Esophagus squamous epithelium (tissue), 5 donors: Measurements from ENCODE around the gene OR2A12. TPM values are rescaled to one million over a fixed set of nuclear protein-coding genes. Genes with fewer than 3 reads are reported as not detected.

Source experiments
- DNase-seq: peaks from one replicate; lab custom pipeline; 2025; lab: John Stamatoyannopoulos, UW
- H3K27ac ChIP-seq, 4 donors: fragments of 200-600 bp; sonication (generic); one replicate each; pipeline ENCODE4 v1.5.1; 2016 to 2019; ENCODE audit warnings: mild to moderate bottlenecking in 1 of 4
- H3K27me3 ChIP-seq, 4 donors: fragments of 200-600 bp; sonication (generic); 1 replicate in 3 of 4; 2 replicates in 1 of 4; pipeline versions ENCODE4 v1.5.1 to v1.6.0; 2017 to 2021; ENCODE audit warnings: antibody characterized with exemption in 1 of 4
- H3K36me3 ChIP-seq, 3 donors: fragments of 200-600 bp; sonication (generic); one replicate each; pipeline ENCODE4 v1.5.1; 2016 to 2019
- H3K4me1 ChIP-seq, 3 donors: fragments of 200-600 bp; sonication (generic); one replicate each; pipeline ENCODE4 v1.5.1; 2017 to 2019
- H3K4me3 ChIP-seq, 4 donors: fragments of 200-600 bp; sonication (generic); 1 replicate in 3 of 4; 2 replicates in 1 of 4; pipeline ENCODE4 v1.5.1; 2016 to 2019; ENCODE audit warnings: mild to moderate bottlenecking in 2 of 4, moderate library complexity in 1 of 4
- H3K9me3 ChIP-seq, 3 donors: fragments of 200-600 bp; sonication (generic); one replicate each; pipeline ENCODE4 v1.5.1; 2016 to 2019
- POLR2A ChIP-seq, 4 donors: fragments of 450-650 bp; IDR thresholded peaks; one replicate each; pipeline ENCODE4 v1.6.1; 2017; ENCODE audit warnings: antibody characterized with exemption in 4 of 4, mild to moderate bottlenecking in 4 of 4, moderate library complexity in 3 of 4
- WGBS, 2 donors: methylation state at CpG; one replicate each; pipeline ENCODE4 v1.1.5; 2018; 5-methylcytosine and 5-hydroxymethylcytosine counted together
- intact Hi-C: fragments of 100-400 bp; cut with DNase I; formaldehyde crosslinking; loops from one replicate; pipeline ENCODE4 v1.15.0; 2022
- total RNA-seq, 4 donors: library from RNA; depleted of rRNA; stranded (reverse); fragments of >200 nt; gene quantifications; one replicate each; pipeline ENCODE4 v1.1.0, GENCODE V29; 2016
- TF ChIP-seq, protein P1 (sequence below), 6 experiments: fragments of 450-650 bp in 4 of 6; fragments of 200-600 bp in 2 of 6; sonication (generic) in 2 of 6; IDR thresholded peaks; one replicate each; pipeline ENCODE4 v1.5.1; 2016 to 2019; ENCODE audit warnings: antibody characterized with exemption in 6 of 6, mild to moderate bottlenecking in 4 of 6, moderate library complexity in 4 of 6
- donor health status: DM: yes; HTN: yes; CAD: no.

Gene OR2A12
- total RNA-seq, 4 donors from 2014 or later, result not detected

GRCh38 chr7:144130730-144131129, 44.7 kb downstream of the OR2A12 start:
- intact Hi-C loops, result no loop called here
- H3K27me3 ChIP-seq, result no peaks in the 10 kb centered on the region
- DNase-seq, result no peak
- no peak for TF ChIP-seq POLR2A (IDR thresholded peaks at IDR 0.05)
- TF ChIP-seq, protein P1, sequence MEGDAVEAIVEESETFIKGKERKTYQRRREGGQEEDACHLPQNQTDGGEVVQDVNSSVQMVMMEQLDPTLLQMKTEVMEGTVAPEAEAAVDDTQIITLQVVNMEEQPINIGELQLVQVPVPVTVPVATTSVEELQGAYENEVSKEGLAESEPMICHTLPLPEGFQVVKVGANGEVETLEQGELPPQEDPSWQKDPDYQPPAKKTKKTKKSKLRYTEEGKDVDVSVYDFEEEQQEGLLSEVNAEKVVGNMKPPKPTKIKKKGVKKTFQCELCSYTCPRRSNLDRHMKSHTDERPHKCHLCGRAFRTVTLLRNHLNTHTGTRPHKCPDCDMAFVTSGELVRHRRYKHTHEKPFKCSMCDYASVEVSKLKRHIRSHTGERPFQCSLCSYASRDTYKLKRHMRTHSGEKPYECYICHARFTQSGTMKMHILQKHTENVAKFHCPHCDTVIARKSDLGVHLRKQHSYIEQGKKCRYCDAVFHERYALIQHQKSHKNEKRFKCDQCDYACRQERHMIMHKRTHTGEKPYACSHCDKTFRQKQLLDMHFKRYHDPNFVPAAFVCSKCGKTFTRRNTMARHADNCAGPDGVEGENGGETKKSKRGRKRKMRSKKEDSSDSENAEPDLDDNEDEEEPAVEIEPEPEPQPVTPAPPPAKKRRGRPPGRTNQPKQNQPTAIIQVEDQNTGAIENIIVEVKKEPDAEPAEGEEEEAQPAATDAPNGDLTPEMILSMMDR (IDR thresholded peaks at IDR 0.05), result no peak
- no peaks in the 10 kb centered on the region for H3K36me3 ChIP-seq
- 64 to 70% methylated on average over 2 of the region's 2 CpGs for whole genome bisulfite sequencing, 2 donors
- no peak overlapping the region for H3K4me3 ChIP-seq
- H3K9me3 ChIP-seq, result no peaks in the 10 kb centered on the region
- H3K4me1 ChIP-seq, result no peaks in the 10 kb centered on the region
- no peak overlapping the region for H3K27ac ChIP-seq

GRCh38 chr7:144132262-144132661, 46.2 kb downstream of the OR2A12 start:
- no peak for TF ChIP-seq POLR2A (IDR thresholded peaks at IDR 0.05)
- TF ChIP-seq, protein P1 (IDR thresholded peaks at IDR 0.05), result no peak
- Histone ChIP-seq H3K36me3 (no peaks in the 10 kb centered on the region), H3K4me3 (no peak overlapping the region), H3K27ac (no peak overlapping the region), H3K9me3 (no peaks in the 10 kb centered on the region), H3K27me3 (no peaks in the 10 kb centered on the region), H3K4me1 (no peaks in the 10 kb centered on the region)
- DNase-seq, result no peak
- 54 to 68% methylated on average over 2 to 3 of the region's 3 CpGs for WGBS, 2 donors
- intact Hi-C loops, result no loop called here

DNA sequence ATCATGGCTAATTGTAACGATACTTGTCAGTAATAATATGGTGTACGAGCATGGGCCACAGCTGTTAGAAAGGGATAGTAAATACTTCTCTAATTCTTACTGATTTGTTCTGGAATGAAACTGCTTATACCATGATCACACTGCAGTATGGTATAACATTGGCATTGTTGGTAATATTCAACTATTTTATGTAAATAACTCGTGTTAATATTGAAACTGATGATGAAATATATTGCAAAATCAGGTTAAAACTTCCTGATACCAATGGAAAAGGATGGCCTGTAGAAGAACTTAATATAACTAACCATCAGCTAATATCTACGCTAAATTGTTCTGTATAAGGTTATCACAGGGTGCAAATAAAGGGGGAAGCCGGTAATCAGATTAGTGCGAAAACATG, 47.2 kb downstream of the OR2A12 start:
- Histone ChIP-seq H3K36me3 (no peaks in the 10 kb centered on the region), H3K4me1 (no peaks in the 10 kb centered on the region), H3K9me3 (no peaks in the 10 kb centered on the region), H3K27ac (no peak overlapping the region), H3K4me3 (no peak overlapping the region), H3K27me3 (no peaks in the 10 kb centered on the region)
- TF ChIP-seq, protein P1 (IDR thresholded peaks at IDR 0.05), result no peak
- TF ChIP-seq POLR2A (IDR thresholded peaks at IDR 0.05), result no peak
- 64 to 77% methylated on average over 6 of the region's 6 CpGs for WGBS, 2 donors
- intact Hi-C loops, result no loop called here
- DNase-seq, result no peak

DNA sequence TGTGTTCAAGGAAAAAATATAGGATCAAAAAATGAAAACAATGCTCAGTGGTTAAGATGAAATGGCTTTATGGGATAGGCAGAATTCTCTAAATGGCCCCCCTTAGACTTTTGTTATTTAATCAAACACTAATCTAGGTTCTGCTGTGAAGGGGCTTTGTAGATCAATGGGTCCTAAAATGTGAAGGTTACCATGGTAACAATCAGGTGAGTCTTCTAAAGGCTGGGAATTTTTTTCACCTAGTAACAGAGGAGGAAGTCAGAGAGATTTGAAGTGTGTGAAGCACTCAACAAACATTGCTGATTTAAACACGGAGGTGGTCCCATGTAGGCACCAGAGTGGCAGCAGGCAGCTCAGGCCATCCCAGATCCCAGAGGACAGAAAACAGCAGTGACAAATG, 48.0 kb downstream of the OR2A12 start:
- intact Hi-C loops, result no loop called here
- Histone ChIP-seq H3K4me3 (no peak overlapping the region), H3K27ac (no peak overlapping the region), H3K36me3 (no peaks in the 10 kb centered on the region), H3K27me3 (no peaks in the 10 kb centered on the region), H3K9me3 (no peaks in the 10 kb centered on the region), H3K4me1 (no peaks in the 10 kb centered on the region)
- TF ChIP-seq, protein P1 (IDR thresholded peaks at IDR 0.05), result no peak
- TF ChIP-seq POLR2A (IDR thresholded peaks at IDR 0.05), result no peak
- DNase-seq, result no peak
- 17 to 73% methylated on average over 1 of the region's 1 CpG for WGBS, 2 donors

DNA sequence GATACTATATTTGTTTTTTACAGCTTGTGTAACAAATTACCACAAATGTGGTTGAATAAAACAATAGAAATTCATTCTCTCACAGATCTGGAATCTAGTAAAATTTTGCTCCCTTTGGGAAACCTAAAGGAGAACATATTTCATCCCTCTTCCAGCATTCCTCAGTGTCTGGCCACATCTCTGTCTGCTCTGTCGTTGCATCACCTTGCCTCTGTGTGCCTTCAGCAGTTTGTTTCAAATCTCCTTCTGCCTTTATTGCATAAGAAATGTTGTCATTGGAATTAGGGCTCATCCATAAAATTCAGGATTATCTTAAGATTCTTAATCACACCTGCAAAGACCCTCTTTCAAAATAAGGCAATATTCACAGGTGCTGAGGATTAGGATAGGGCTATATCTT, 51.4 kb downstream of the OR2A12 start:
- Histone ChIP-seq H3K27me3 (no peaks in the 10 kb centered on the region), H3K4me1 (no peaks in the 10 kb centered on the region), H3K27ac (no peak overlapping the region), H3K36me3 (no peaks in the 10 kb centered on the region), H3K9me3 (no peaks in the 10 kb centered on the region), H3K4me3 (no peak overlapping the region)
- 64 to 69% methylated on average over 1 of the region's 1 CpG for WGBS, 2 donors
- intact Hi-C loops, result no loop called here
- DNase-seq, result no peak
- TF ChIP-seq POLR2A (IDR thresholded peaks at IDR 0.05), result no peak
- TF ChIP-seq, protein P1 (IDR thresholded peaks at IDR 0.05), result no peak
